ENCODE measurements around the gene TP73. TPM values are rescaled to one million over a fixed set of nuclear protein-coding genes. Genes with fewer than 3 reads are reported as not detected.

Gene TP73
- total RNA-seq, 1 donor from 2014 or later: 5.2 TPM

- ATAC-seq: no peak
These were observed 131.5 kb downstream of the TP73 start for GRCh38 chr1:3783651-3784474.

DNA sequence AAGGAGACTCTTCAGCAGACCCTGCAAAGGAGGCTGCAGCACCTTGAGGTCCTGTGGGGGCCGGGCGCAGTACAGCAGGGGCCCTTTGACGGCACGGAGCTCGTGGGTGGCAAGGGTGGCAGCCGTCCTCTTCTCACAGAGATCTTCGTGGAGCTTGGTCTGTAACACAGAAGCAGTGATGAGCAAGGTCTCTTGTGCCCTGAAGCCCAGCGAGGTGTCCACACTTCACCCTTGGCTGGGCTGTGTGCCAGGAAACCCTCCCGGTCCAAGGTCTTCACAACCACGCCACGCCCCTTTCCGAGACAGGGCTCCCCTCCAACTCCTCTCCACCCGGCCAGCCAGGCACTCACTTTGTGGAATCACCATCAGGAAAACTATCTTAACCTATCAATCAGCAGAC lies 132.7 kb downstream of the TP73 start:
- ATAC-seq: no peak

- ATAC-seq: no peak
These were observed 133.3 kb downstream of the TP73 start for GRCh38 chr1:3785456-3786157.

Other genes starting within 250 kb of the TP73 start
- gene ARHGEF16, start 197.9 kb upstream of the TP73 start, total RNA-seq: 19.9 TPM
- 12.5 TPM for gene MEGF6, start 41.0 kb upstream of the TP73 start, total RNA-seq
- gene TPRG1L, start 27.5 kb upstream of the TP73 start, total RNA-seq: 40.3 TPM
- gene WRAP73, start 2.4 kb upstream of the TP73 start, total RNA-seq: 13.9 TPM
- not detected for gene CCDC27, start 99.9 kb downstream of the TP73 start, total RNA-seq
- 1.5 TPM for gene SMIM1, start 120.2 kb downstream of the TP73 start, total RNA-seq
- 38.6 TPM for gene LRRC47, start 144.0 kb downstream of the TP73 start, total RNA-seq
- gene CEP104, start 204.7 kb downstream of the TP73 start, total RNA-seq: 27.8 TPM
- gene DFFB, start 205.0 kb downstream of the TP73 start, total RNA-seq: 2.4 TPM
- gene C1orf174, start 247.8 kb downstream of the TP73 start, total RNA-seq: 11.5 TPM